Mesenchymal stem cell (in vitro differentiated cells and primary cell): ENCODE data around the gene PTBP2.

Experiments used
- DNase-seq: peaks from one replicate; pipeline ENCODE4 v3.0.0-alpha.2; 2013
- H2AFZ ChIP-seq: one replicate; pipeline ENCODE4 v1.6.1; 2013; ENCODE audit warnings: low read depth, mild to moderate bottlenecking, control low read depth, inconsistent platforms, low read length, moderate library complexity
- H2AK5ac ChIP-seq: 2 replicates; pipeline ENCODE4 v1.6.1; 2013; ENCODE audit warnings: low read length, moderate library complexity, mild to moderate bottlenecking, inconsistent platforms; ENCODE audit not compliant: severe bottlenecking
- H2BK120ac ChIP-seq: one replicate; pipeline ENCODE4 v1.6.1; 2013; ENCODE audit warnings: low read depth, mild to moderate bottlenecking, inconsistent platforms, low read length, moderate library complexity
- H2BK12ac ChIP-seq, 2 experiments: one replicate each; pipeline ENCODE4 v1.6.1; 2013; ENCODE audit warnings: inconsistent platforms in 2 of 2, low read length in 2 of 2, mild to moderate bottlenecking in 2 of 2, moderate library complexity in 2 of 2, control low read depth in 1 of 2
- H2BK15ac ChIP-seq: one replicate; pipeline ENCODE4 v1.6.1; 2013; ENCODE audit warnings: mild to moderate bottlenecking, low read depth, inconsistent platforms; ENCODE audit not compliant: poor library complexity, severe bottlenecking
- H2BK5ac ChIP-seq: 2 replicates; pipeline ENCODE4 v1.6.1; 2013; ENCODE audit warnings: low read depth, mild to moderate bottlenecking, low read length, control low read depth, inconsistent platforms; ENCODE audit not compliant: poor library complexity, severe bottlenecking
- H3K14ac ChIP-seq, 2 experiments: one replicate each; pipeline ENCODE4 v1.6.1; 2013; ENCODE audit warnings: inconsistent platforms in 2 of 2, low read length in 2 of 2, control low read depth in 1 of 2, mild to moderate bottlenecking in 1 of 2, moderate library complexity in 1 of 2
- H3K18ac ChIP-seq, 2 experiments: one replicate each; pipeline ENCODE4 v1.6.1; 2013; ENCODE audit warnings: inconsistent platforms in 2 of 2, low read length in 2 of 2, control low read depth in 1 of 2, low read depth in 1 of 2, mild to moderate bottlenecking in 1 of 2
- H3K23ac ChIP-seq, 2 experiments: one replicate each; pipeline ENCODE4 v1.6.1; 2013; ENCODE audit warnings: inconsistent platforms in 2 of 2, low read length in 2 of 2, mild to moderate bottlenecking in 2 of 2, moderate library complexity in 2 of 2, control low read depth in 1 of 2
- H3K27ac ChIP-seq: 2 replicates; pipeline ENCODE4 v1.5.1; 2013; ENCODE audit warnings: mild to moderate bottlenecking, moderate library complexity, low read length, control low read depth, inconsistent platforms; ENCODE audit not compliant: poor library complexity, severe bottlenecking
- H3K27me3 ChIP-seq, 2 experiments: 2 replicates each; pipeline versions ENCODE4 v1.6.1 to v1.7.0; 2013; ENCODE audit warnings: low read length in 2 of 2, mild to moderate bottlenecking in 2 of 2, moderate library complexity in 2 of 2, control low read depth in 1 of 2, inconsistent platforms in 1 of 2; ENCODE audit not compliant: control insufficient read depth in 1 of 2, insufficient read depth in 1 of 2
- H3K36me3 ChIP-seq, 2 experiments: 2 replicates each; pipeline versions ENCODE4 v1.6.1 to v1.7.0; 2013; ENCODE audit warnings: low read length in 2 of 2, control low read depth in 1 of 2, inconsistent platforms in 1 of 2, low read depth in 1 of 2, mild to moderate bottlenecking in 1 of 2; ENCODE audit not compliant: insufficient read depth in 2 of 2, control insufficient read depth in 1 of 2
- H3K4ac ChIP-seq, 2 experiments: one replicate each; pipeline ENCODE4 v1.6.1; 2013; ENCODE audit warnings: inconsistent platforms in 2 of 2, low read length in 2 of 2, mild to moderate bottlenecking in 2 of 2, moderate library complexity in 2 of 2, control low read depth in 1 of 2, low read depth in 1 of 2
- H3K4me1 ChIP-seq: 2 replicates; pipeline ENCODE4 v1.6.1; 2013; ENCODE audit warnings: low read depth, low read length, control low read depth; ENCODE audit not compliant: control insufficient read depth, insufficient read depth
- H3K4me2 ChIP-seq: 2 replicates; pipeline ENCODE4 v1.6.1; 2013; ENCODE audit warnings: low read length, mild to moderate bottlenecking, inconsistent platforms; ENCODE audit not compliant: poor library complexity, severe bottlenecking
- H3K4me3 ChIP-seq, 2 experiments: 2 replicates each; pipeline versions ENCODE4 v1.5.1 to v1.7.0; 2013; ENCODE audit warnings: low read length in 2 of 2, mild to moderate bottlenecking in 2 of 2, control low read depth in 1 of 2, low read depth in 1 of 2; ENCODE audit not compliant: insufficient read depth in 1 of 2
- H3K79me1 ChIP-seq: replicated peaks from 2 replicates; pipeline ENCODE4 v1.6.1; 2013; ENCODE audit warnings: mild to moderate bottlenecking, control low read depth, low read length, inconsistent platforms; ENCODE audit not compliant: poor library complexity, severe bottlenecking
- H3K9ac ChIP-seq: 2 replicates; pipeline ENCODE4 v1.7.0; 2013; ENCODE audit warnings: mild to moderate bottlenecking, low read length, moderate library complexity
- H3K9me3 ChIP-seq: 2 replicates; pipeline ENCODE4 v1.7.0; 2013; ENCODE audit warnings: mild to moderate bottlenecking, low read length; ENCODE audit not compliant: control insufficient read depth
- H4K8ac ChIP-seq: one replicate; pipeline ENCODE4 v1.6.1; 2013; ENCODE audit warnings: inconsistent platforms, mild to moderate bottlenecking, low read length, moderate library complexity
- H4K91ac ChIP-seq: one replicate; pipeline ENCODE4 v1.6.1; 2013; ENCODE audit warnings: mild to moderate bottlenecking, low read length, inconsistent platforms
- WGBS: methylation state at CpG from one replicate; pipeline ENCODE4 v1.1.7; 2013; ENCODE audit warnings: mixed read lengths; 5-methylcytosine and 5-hydroxymethylcytosine counted together

The PTBP2 gene

DNA sequence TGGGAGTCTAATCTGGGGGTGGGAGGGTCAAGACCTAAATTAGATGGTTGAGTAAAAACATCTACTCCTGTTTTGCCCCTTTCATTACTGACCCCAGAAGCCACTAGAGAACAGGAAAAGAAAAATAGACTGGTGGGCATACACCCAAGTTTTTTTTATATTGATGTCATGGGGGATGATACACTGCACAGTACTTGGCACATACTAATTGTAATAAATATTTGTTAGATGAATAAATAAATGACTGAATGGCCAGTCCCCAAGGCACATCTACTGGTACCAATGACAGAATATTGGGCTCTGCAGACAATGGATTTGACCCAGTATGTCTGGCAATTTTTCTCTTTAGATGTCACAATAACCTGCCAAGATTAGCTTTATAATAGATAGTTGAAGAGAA, 36.8 kb upstream of the PTBP2 start:
- no peaks in the 10 kb centered on the region for H3K4me1 ChIP-seq

DNA sequence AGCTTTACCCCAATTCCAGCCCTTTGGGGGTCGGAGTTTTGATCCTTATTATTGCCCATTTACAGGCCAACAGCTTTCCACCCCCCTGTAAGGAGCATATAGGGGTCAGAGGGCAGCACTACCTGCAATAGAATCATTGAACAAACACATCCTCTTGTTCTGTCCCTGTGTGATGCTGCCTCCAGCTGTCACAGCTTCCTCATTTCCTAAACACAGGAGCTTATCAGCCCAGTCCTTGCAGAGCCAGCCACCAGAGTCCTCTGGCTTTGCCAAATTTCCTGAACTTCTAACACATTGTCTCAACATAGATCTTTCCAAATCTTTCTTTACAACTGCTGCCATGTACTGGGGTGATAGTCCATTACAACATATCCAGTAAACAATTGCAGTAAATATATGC, 32.8 kb upstream of the PTBP2 start:
- Histone ChIP-seq H3K79me1 (no peaks in the 10 kb centered on the region), H3K4me2 (no peak overlapping the region), H2AK5ac (no peak overlapping the region), H3K27ac (no peak overlapping the region), H3K27me3 (no peaks in the 10 kb centered on the region), H2BK120ac (no peak overlapping the region), H3K4me1 (no peaks in the 10 kb centered on the region), H3K18ac (no peak overlapping the region), H4K8ac (peak overlapping the region; percentile 23), H3K23ac (no peak overlapping the region), H3K9me3 (peaks cover 4% of the 10 kb centered on the region), H2BK15ac (no peak overlapping the region), H3K9ac (no peak overlapping the region), H3K4ac (no peak overlapping the region), H2BK5ac (no peak overlapping the region), H2BK12ac (no peak overlapping the region), H3K4me3 (no peak overlapping the region), H3K14ac (no peak overlapping the region), H3K36me3 (no peaks in the 10 kb centered on the region), H2AFZ (no peak overlapping the region), H4K91ac (no peak overlapping the region)
- no peak for DNase-seq
- WGBS = 56% methylated on average over 1 of the region's 1 CpG

More for the DNA sequence above, 36.8 kb upstream of the PTBP2 start:
- Histone ChIP-seq H2AK5ac (no peak overlapping the region), H3K27me3 (no peaks in the 10 kb centered on the region), H4K8ac (no peak overlapping the region), H3K9me3 (no peaks in the 10 kb centered on the region), H2AFZ (no peak overlapping the region), H2BK5ac (no peak overlapping the region), H3K4me3 (no peak overlapping the region), H3K79me1 (no peaks in the 10 kb centered on the region), H4K91ac (no peak overlapping the region), H3K9ac (no peak overlapping the region), H3K27ac (no peak overlapping the region), H2BK120ac (no peak overlapping the region), H3K36me3 (no peaks in the 10 kb centered on the region), H3K14ac (no peak overlapping the region), H3K4me2 (no peak overlapping the region), H2BK15ac (no peak overlapping the region), H3K23ac (no peak overlapping the region), H3K4ac (no peak overlapping the region), H3K18ac (no peak overlapping the region), H2BK12ac (no peak overlapping the region)
- no peak for DNase-seq

DNA sequence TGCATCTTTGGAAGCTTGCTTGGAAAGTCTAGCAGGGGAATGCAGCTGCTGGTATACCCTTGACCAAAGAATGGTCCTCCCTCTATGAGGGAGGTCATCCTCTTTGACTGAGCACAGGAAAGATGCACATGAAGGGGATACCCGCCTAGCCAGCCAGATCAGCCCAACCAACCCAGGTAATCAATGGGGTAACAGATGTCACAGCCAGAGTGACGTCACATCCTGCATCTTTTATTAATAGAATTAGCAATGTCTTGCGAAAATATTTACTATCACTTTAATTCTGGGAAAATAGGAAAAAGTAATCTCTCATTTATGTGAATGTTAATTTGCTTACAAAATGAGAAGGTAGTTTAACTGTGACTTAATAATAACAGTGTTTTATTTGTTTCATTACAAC, 25.6 kb upstream of the PTBP2 start:
- no peak overlapping the region for H3K27ac ChIP-seq
- no peak overlapping the region for H3K18ac ChIP-seq
- H3K79me1 ChIP-seq = no peaks in the 10 kb centered on the region
- H3K4ac ChIP-seq = no peak overlapping the region
- H3K9ac ChIP-seq = no peak overlapping the region
- H3K36me3 ChIP-seq = no peaks in the 10 kb centered on the region
- H3K27me3 ChIP-seq = no peaks in the 10 kb centered on the region
- no peak overlapping the region for H3K14ac ChIP-seq
- no peak overlapping the region for H2BK120ac ChIP-seq
- no peak overlapping the region for H2BK12ac ChIP-seq
- H3K4me1 ChIP-seq = no peaks in the 10 kb centered on the region
- H2BK5ac ChIP-seq = no peak overlapping the region
- no peak overlapping the region for H2AK5ac ChIP-seq
- DNase-seq = no peak
- H3K4me3 ChIP-seq = no peak overlapping the region
- H3K23ac ChIP-seq = no peak overlapping the region
- no peak overlapping the region for H2AFZ ChIP-seq
- H4K91ac ChIP-seq = no peak overlapping the region
- H3K9me3 ChIP-seq = no peaks in the 10 kb centered on the region
- WGBS = 87% methylated on average over 2 of the region's 3 CpGs
- no peak overlapping the region for H2BK15ac ChIP-seq
- H3K4me2 ChIP-seq = no peak overlapping the region
- H4K8ac ChIP-seq = no peak overlapping the region

DNA sequence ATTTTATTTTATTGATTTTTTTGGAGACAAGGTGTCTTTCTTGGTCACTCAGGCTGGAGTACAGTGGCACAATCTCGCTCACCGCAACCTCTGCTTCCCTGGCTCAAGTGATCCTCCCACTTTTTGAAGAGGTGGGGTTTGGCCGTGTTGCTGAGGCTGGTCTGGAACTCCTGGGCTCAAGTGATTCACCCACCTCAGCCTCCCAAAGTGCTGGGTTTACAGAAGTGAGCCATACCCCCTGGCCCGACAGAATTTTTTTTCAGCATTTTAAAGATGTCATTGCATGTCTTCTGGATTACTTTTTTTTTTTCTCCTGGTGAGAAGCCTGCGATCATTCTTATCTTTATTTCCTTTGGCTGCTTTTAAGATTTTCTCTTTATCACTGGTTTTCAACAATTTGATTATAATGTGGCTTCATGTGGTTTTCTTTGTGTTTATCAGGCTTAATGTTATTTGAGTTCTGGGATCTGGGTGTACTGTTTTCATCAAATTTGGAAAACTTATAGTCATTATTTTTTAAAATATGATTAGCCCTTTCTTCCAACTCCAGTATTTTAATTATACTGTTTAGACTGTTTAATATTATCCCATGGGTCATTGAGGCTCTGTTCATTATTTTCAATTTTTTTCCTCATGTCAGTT, 23.1 kb upstream of the PTBP2 start:
- no peak for DNase-seq
- Histone ChIP-seq H3K36me3 (no peaks in the 10 kb centered on the region), H3K4me2 (no peak overlapping the region), H3K4me1 (no peaks in the 10 kb centered on the region), H2AFZ (no peak overlapping the region), H3K9ac (no peak overlapping the region), H3K18ac (no peak overlapping the region), H3K9me3 (no peaks in the 10 kb centered on the region), H4K91ac (no peak overlapping the region), H2AK5ac (no peak overlapping the region), H3K27ac (no peak overlapping the region), H2BK5ac (no peak overlapping the region), H2BK15ac (no peak overlapping the region), H3K4me3 (no peak overlapping the region), H3K27me3 (no peaks in the 10 kb centered on the region), H4K8ac (no peak overlapping the region), H2BK120ac (no peak overlapping the region), H3K4ac (no peak overlapping the region), H3K14ac (no peak overlapping the region), H3K23ac (no peak overlapping the region), H2BK12ac (no peak overlapping the region), H3K79me1 (no peaks in the 10 kb centered on the region)
- 71% methylated on average over 4 of the region's 5 CpGs for WGBS
